Measurements from ENCODE around the gene CDH13.

DNA sequence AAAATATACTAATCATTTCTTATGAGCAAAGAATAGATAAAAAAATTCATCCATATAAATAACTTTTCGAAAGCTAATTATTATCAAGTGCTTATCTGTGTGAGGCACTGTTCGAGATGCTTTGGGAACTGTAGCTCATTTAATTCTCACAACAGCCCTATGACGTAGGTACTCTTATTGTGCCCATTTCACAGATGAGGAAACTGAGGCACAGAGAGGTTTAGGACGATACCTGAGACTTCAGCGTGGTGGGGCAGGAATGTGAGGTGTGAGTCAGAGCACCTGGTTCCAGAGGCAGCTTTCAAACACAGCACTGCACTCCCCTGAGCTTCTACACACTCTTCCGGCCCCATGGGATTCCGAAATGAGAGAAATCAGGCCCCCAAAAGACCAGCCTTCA, 995.2 kb downstream of the CDH13 start:
- TF ChIP-seq POLR2AphosphoS5 (IDR thresholded peaks at IDR 0.05; ENCODE audit: insufficient read depth, low read depth, low read length) (no peak), MAX (IDR thresholded peaks at IDR 0.05; ENCODE audit: insufficient read depth, insufficient read length) (no peak), CTCF (IDR thresholded peaks at IDR 0.05; ENCODE audit: extremely low read depth in 1 of 2, insufficient read depth in 1 of 2, low read depth in 1 of 2, low read length in 2 of 2) (no peak), POLR2A (IDR thresholded peaks at IDR 0.05; ENCODE audit: low read depth, low read length) (no peak), MYC (IDR thresholded peaks at IDR 0.05; ENCODE audit: low read depth, low read length) (no peak), EZH2 (IDR thresholded peaks at IDR 0.05; ENCODE audit: borderline replicate concordance, low read depth, low read length, severe bottlenecking) (no peak), FOS (IDR thresholded peaks at IDR 0.05; ENCODE audit: borderline replicate concordance, insufficient read depth, low read length) (no peak), JUN (IDR thresholded peaks at IDR 0.05; ENCODE audit: borderline replicate concordance, insufficient read depth, insufficient read length, low read depth) (no peak)

Data from endothelial cell of umbilical vein (primary cell).